Karpas-422 (cell line): ENCODE data around the gene WFDC8. TPM values are rescaled to one million over a fixed set of nuclear protein-coding genes. Genes with fewer than 3 reads are reported as not detected.
"Not testable (repeated sequence)": the region's sequence is repeated elsewhere in the genome, so short reads cannot be mapped to it uniquely, and the experiment has no call there.

Experiments used
- DNase-seq: peaks from one replicate; pipeline ENCODE4 v3.0.0-alpha.2; 2015
- H2AFZ ChIP-seq: fragments of 200-600 bp; sonication (generic); 2 replicates; pipeline ENCODE4 v1.6.1; 2014; ENCODE audit warnings: antibody characterized with exemption, low read length, mixed read lengths
- H3K27ac ChIP-seq: fragments of 200-600 bp; sonication (generic); 2 replicates; pipeline ENCODE4 v1.5.1; 2014; ENCODE audit warnings: mild to moderate bottlenecking, low read length, moderate library complexity
- H3K27me3 ChIP-seq: fragments of 200-600 bp; sonication (generic); 2 replicates; pipeline ENCODE4 v1.6.1; 2014; ENCODE audit warnings: low read length, mixed read lengths
- H3K36me3 ChIP-seq: fragments of 200-600 bp; sonication (generic); 2 replicates; pipeline ENCODE4 v1.6.1; 2014; ENCODE audit warnings: low read length, mixed read lengths; ENCODE audit not compliant: insufficient read depth
- H3K4me1 ChIP-seq: fragments of 200-600 bp; sonication (generic); 2 replicates; pipeline ENCODE4 v1.6.1; 2014; ENCODE audit warnings: mild to moderate bottlenecking, low read length, mixed read lengths
- H3K4me2 ChIP-seq: fragments of 200-600 bp; sonication (generic); 2 replicates; pipeline ENCODE4 v1.6.1; 2014; ENCODE audit warnings: low read length, low read depth, mild to moderate bottlenecking; ENCODE audit not compliant: poor library complexity, severe bottlenecking
- H3K4me3 ChIP-seq: fragments of 200-600 bp; sonication (generic); 2 replicates; pipeline ENCODE4 v1.5.1; 2014; ENCODE audit warnings: mild to moderate bottlenecking, antibody characterized with exemption, low read length, mixed read lengths
- H3K79me2 ChIP-seq: fragments of 200-600 bp; sonication (generic); 2 replicates; pipeline ENCODE4 v1.6.1; 2014; ENCODE audit warnings: mild to moderate bottlenecking, low read length, mixed read lengths
- H3K9ac ChIP-seq: fragments of 200-600 bp; sonication (generic); 2 replicates; pipeline ENCODE4 v1.6.0; 2014; ENCODE audit warnings: low read length
- H3K9me2 ChIP-seq: fragments of 200-600 bp; sonication (generic), shearing (Covaris generic); replicated peaks from 2 replicates; pipeline ENCODE4 v1.6.0; 2014; ENCODE audit warnings: mild to moderate bottlenecking, low read length, moderate library complexity; ENCODE audit not compliant: insufficient read depth
- H3K9me3 ChIP-seq: fragments of 300-700, 200-600 bp; sonication (generic); 2 replicates; pipeline ENCODE4 v1.6.1; 2014; ENCODE audit warnings: low read length, mixed read lengths
- H4K20me1 ChIP-seq: fragments of 200-600 bp; sonication (generic); 2 replicates; pipeline ENCODE4 v1.6.1; 2014; ENCODE audit warnings: mild to moderate bottlenecking, antibody characterized with exemption, low read length, low read depth; ENCODE audit not compliant: insufficient read depth
- total RNA-seq: library from RNA; depleted of rRNA; stranded (reverse); fragments of >200 nt; shearing (Covaris generic); gene quantifications from 2 replicates; pipeline ENCODE4 v1.2.3, GENCODE V29; 2014; ENCODE audit warnings: low replicate concordance

Gene WFDC8
- total RNA-seq, 1 experiment from 2014 or later, result not detected

GRCh38 chr20:45592574-45593189 lies 13.6 kb upstream of the WFDC8 start:
- Histone ChIP-seq H3K27ac (no peak overlapping the region), H3K4me1 (no peaks in the 10 kb centered on the region), H4K20me1 (no peaks in the 10 kb centered on the region), H2AFZ (no peak overlapping the region), H3K4me3 (no peak overlapping the region), H3K9ac (no peak overlapping the region), H3K9me2 (no peaks in the 10 kb centered on the region), H3K9me3 (no peaks in the 10 kb centered on the region), H3K36me3 (no peaks in the 10 kb centered on the region), H3K4me2 (no peak overlapping the region), H3K27me3 (no peaks in the 10 kb centered on the region), H3K79me2 (no peaks in the 10 kb centered on the region)
- peak; percentile 86 for DNase-seq

GRCh38 chr20:45589725-45590124 lies 10.6 kb upstream of the WFDC8 start:
- no peak for DNase-seq
- H3K4me1 ChIP-seq, result no peaks in the 10 kb centered on the region
- H3K9ac ChIP-seq, result no peak overlapping the region
- no peaks in the 10 kb centered on the region for H3K79me2 ChIP-seq
- H3K27me3 ChIP-seq, result no peaks in the 10 kb centered on the region
- no peaks in the 10 kb centered on the region for H3K36me3 ChIP-seq
- no peak overlapping the region for H3K4me3 ChIP-seq
- H3K27ac ChIP-seq, result no peak overlapping the region
- H4K20me1 ChIP-seq, result no peaks in the 10 kb centered on the region
- no peaks in the 10 kb centered on the region for H3K9me3 ChIP-seq
- no peaks in the 10 kb centered on the region for H3K9me2 ChIP-seq
- H2AFZ ChIP-seq, result no peak overlapping the region
- H3K4me2 ChIP-seq, result no peak overlapping the region

GRCh38 chr20:45588800-45589199 lies 9.7 kb upstream of the WFDC8 start:
- no peaks in the 10 kb centered on the region for H4K20me1 ChIP-seq
- no peaks in the 10 kb centered on the region for H3K4me1 ChIP-seq
- H2AFZ ChIP-seq, result no peak overlapping the region
- H3K27ac ChIP-seq, result no peak overlapping the region
- H3K4me3 ChIP-seq, result no peak overlapping the region
- no peaks in the 10 kb centered on the region for H3K36me3 ChIP-seq
- no peaks in the 10 kb centered on the region for H3K9me2 ChIP-seq
- DNase-seq, result no peak
- no peaks in the 10 kb centered on the region for H3K79me2 ChIP-seq
- no peaks in the 10 kb centered on the region for H3K27me3 ChIP-seq
- H3K9me3 ChIP-seq, result no peaks in the 10 kb centered on the region
- H3K9ac ChIP-seq, result no peak overlapping the region
- no peak overlapping the region for H3K4me2 ChIP-seq

DNA sequence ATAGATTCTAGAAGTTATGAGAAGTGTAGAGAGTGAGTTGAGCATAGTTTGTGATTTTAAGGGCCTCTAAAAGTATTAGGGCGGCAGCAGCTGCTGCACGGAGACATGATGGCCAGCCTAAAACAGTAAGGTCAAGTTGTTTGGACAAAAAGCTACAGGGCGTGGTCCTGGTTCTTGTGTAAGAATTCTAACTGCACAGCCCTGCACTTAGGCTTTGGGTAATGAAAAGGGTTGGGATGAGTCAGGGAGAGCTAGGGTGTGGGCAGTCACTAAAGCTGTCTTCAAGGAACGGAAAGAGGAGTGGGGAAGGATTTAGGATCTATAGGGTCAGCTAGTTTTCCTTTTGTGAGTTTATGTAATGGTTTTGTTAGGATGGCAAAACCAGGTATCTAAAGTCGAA lies 6.9 kb upstream of the WFDC8 start:
- not testable (repeated sequence) for H3K79me2 ChIP-seq, H3K4me3 ChIP-seq

GRCh38 chr20:45584294-45584693 lies 5.2 kb upstream of the WFDC8 start:
- not testable (repeated sequence) for H3K79me2 ChIP-seq, H3K4me3 ChIP-seq, H3K27ac ChIP-seq, H3K9ac ChIP-seq, H3K4me1 ChIP-seq, H3K27me3 ChIP-seq, H4K20me1 ChIP-seq, H3K9me2 ChIP-seq, H2AFZ ChIP-seq, H3K36me3 ChIP-seq, DNase-seq, H3K9me3 ChIP-seq, H3K4me2 ChIP-seq

More for the DNA sequence above, 6.9 kb upstream of the WFDC8 start:
- not testable (repeated sequence) for H3K36me3 ChIP-seq, DNase-seq, H3K9ac ChIP-seq, H2AFZ ChIP-seq, H3K4me1 ChIP-seq, H3K4me2 ChIP-seq, H3K27ac ChIP-seq, H3K9me2 ChIP-seq, H3K27me3 ChIP-seq, H3K9me3 ChIP-seq, H4K20me1 ChIP-seq

- Histone ChIP-seq H2AFZ (no peak overlapping the region), H3K4me3 (no peak overlapping the region), H3K4me1 (no peaks in the 10 kb centered on the region), H3K36me3 (no peaks in the 10 kb centered on the region), H3K27ac (no peak overlapping the region), H3K9me3 (no peaks in the 10 kb centered on the region), H4K20me1 (no peaks in the 10 kb centered on the region), H3K9ac (no peak overlapping the region), H3K27me3 (no peaks in the 10 kb centered on the region), H3K9me2 (no peaks in the 10 kb centered on the region), H3K4me2 (no peak overlapping the region), H3K79me2 (no peaks in the 10 kb centered on the region)
- DNase-seq, result no peak
Measured at GRCh38 chr20:45583502-45583901, 4.4 kb upstream of the WFDC8 start.

DNA sequence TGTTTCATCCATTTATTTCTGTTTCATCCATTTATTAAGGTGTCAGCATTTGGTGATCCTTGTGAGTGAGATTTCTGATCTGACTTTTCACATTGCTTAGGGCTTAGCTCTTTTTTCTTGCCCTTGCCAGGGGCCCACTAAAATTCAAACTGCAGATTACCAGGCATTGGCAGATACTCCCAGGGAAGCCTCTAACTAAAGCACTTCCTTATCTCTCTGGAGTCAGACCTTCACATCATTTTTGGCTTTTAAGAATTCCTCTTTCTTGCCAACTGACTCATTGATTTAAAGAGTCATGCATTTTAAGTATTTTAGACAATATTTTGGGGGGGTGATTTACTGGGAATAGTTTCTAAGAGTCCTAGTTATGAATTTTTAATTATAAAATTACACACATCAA lies 2.6 kb upstream of the WFDC8 start:
- no peak overlapping the region for H2AFZ ChIP-seq
- no peak overlapping the region for H3K27ac ChIP-seq
- H3K4me1 ChIP-seq, result no peaks in the 10 kb centered on the region
- H4K20me1 ChIP-seq, result no peaks in the 10 kb centered on the region
- no peaks in the 10 kb centered on the region for H3K9me2 ChIP-seq
- no peak overlapping the region for H3K9ac ChIP-seq
- no peaks in the 10 kb centered on the region for H3K79me2 ChIP-seq
- no peak overlapping the region for H3K4me3 ChIP-seq
- no peaks in the 10 kb centered on the region for H3K9me3 ChIP-seq
- H3K4me2 ChIP-seq, result no peak overlapping the region
- no peaks in the 10 kb centered on the region for H3K27me3 ChIP-seq
- no peaks in the 10 kb centered on the region for H3K36me3 ChIP-seq
- DNase-seq, result no peak

- H3K4me1 ChIP-seq, result no peaks in the 10 kb centered on the region
- H3K9me3 ChIP-seq, result no peaks in the 10 kb centered on the region
- H3K4me3 ChIP-seq, result no peak overlapping the region
- no peak overlapping the region for H3K27ac ChIP-seq
- no peaks in the 10 kb centered on the region for H3K36me3 ChIP-seq
- H4K20me1 ChIP-seq, result no peaks in the 10 kb centered on the region
- DNase-seq, result no peak
- H3K9ac ChIP-seq, result no peak overlapping the region
- no peaks in the 10 kb centered on the region for H3K27me3 ChIP-seq
- no peak overlapping the region for H2AFZ ChIP-seq
- no peaks in the 10 kb centered on the region for H3K79me2 ChIP-seq
- no peaks in the 10 kb centered on the region for H3K9me2 ChIP-seq
- no peak overlapping the region for H3K4me2 ChIP-seq
Measured at GRCh38 chr20:45578231-45578630, 853 bp downstream of the WFDC8 start.

- H3K27me3 ChIP-seq, result no peaks in the 10 kb centered on the region
Measured at GRCh38 chr20:45576995-45577394, 2.1 kb downstream of the WFDC8 start.

More at GRCh38 chr20:45576995-45577394, 2.1 kb downstream of the WFDC8 start:
- Histone ChIP-seq H3K9me3 (no peaks in the 10 kb centered on the region), H3K4me2 (no peak overlapping the region), H3K4me1 (no peaks in the 10 kb centered on the region), H3K36me3 (no peaks in the 10 kb centered on the region), H3K4me3 (no peak overlapping the region), H4K20me1 (no peaks in the 10 kb centered on the region), H3K79me2 (no peaks in the 10 kb centered on the region), H3K9me2 (no peaks in the 10 kb centered on the region), H2AFZ (no peak overlapping the region), H3K9ac (no peak overlapping the region), H3K27ac (no peak overlapping the region)
- no peak for DNase-seq
